ENCODE measurements around the gene SULF2.

SULF2 gene

DNA sequence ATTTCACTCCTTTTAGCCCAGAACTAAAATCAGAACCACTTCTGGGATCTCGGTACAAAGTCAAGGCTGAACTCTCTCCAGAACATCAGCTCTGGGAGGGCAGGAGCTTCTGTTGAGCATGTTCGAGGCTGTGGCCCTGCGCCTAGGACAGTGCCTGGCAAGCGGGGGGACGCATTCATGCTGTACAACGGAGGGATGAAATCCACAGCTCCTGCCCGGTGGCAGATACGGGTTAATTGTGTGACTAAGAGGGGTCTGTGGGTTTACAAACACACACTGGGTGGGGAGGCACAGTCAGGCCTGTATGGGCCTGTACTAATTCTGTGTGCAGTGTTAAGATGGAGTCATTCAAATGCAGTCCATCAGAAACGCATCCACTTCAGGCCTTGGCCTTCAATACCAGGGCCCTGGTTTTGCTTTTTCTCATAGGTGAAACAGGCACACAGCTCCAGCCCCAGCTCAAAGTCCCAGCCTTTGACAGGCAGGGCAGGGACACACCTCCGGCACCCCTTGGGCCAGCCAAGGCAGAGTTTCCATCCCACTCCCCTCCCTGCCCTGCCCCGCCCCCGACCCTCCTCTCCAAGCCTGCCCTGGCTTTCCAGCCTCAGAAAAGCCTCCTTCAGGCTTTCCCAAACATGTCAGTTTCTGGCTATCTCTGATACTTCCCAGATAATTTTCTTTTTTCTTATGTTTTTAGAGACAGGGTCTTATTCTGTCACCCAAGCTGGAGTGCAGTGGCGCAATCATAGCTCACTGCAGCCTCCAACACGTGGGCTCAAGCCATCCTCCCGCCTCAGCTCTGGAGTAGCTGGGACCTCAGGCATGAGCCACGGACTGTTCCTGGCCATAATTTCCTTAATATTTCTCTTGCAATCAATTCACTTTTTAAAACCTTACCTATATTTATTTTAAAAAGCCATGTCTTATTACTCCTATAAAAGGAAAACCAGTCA, 109.8 kb downstream of the SULF2 start:
- Histone ChIP-seq H3K9me3 (no peaks in the 10 kb centered on the region), H3K36me3 (peaks cover 91% of the 10 kb centered on the region), H3K4me3 (ENCODE audit: low read depth in 1 of 2, low read length in 1 of 2) (no peak overlapping the region), H3K27me3 (no peaks in the 10 kb centered on the region), H3K4me1 (ENCODE audit: control insufficient read depth in 1 of 2, insufficient read depth in 1 of 2, low read depth in 1 of 2, low read length in 1 of 2) (no peaks in the 10 kb centered on the region), H3K27ac (no peak overlapping the region)
- TF ChIP-seq, protein P1, sequence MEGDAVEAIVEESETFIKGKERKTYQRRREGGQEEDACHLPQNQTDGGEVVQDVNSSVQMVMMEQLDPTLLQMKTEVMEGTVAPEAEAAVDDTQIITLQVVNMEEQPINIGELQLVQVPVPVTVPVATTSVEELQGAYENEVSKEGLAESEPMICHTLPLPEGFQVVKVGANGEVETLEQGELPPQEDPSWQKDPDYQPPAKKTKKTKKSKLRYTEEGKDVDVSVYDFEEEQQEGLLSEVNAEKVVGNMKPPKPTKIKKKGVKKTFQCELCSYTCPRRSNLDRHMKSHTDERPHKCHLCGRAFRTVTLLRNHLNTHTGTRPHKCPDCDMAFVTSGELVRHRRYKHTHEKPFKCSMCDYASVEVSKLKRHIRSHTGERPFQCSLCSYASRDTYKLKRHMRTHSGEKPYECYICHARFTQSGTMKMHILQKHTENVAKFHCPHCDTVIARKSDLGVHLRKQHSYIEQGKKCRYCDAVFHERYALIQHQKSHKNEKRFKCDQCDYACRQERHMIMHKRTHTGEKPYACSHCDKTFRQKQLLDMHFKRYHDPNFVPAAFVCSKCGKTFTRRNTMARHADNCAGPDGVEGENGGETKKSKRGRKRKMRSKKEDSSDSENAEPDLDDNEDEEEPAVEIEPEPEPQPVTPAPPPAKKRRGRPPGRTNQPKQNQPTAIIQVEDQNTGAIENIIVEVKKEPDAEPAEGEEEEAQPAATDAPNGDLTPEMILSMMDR (IDR thresholded peaks at IDR 0.05) = no peak

DNA sequence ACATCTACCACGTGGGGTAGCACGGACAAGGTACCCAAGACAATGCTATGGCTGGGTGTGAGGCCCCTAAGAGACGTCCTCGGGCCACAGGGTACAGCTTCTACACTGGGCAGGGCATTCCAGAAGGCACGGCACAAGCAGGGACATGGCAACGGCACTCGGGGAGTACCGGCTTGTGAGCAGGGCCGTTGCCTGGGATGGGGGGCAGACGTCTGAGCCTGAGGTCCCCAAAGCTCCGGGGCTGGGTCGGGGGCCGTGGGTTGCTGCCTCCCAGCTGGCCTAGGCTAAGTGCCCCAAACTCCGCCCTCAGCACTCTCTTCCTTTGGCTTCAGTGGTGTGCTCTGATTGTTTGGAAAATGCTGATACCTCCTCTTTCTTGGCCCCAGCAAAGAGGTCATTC, 110.6 kb downstream of the SULF2 start:
- H3K27ac ChIP-seq = no peak overlapping the region
- no peaks in the 10 kb centered on the region for H3K27me3 ChIP-seq
- no peaks in the 10 kb centered on the region for H3K9me3 ChIP-seq
- peaks cover 90% of the 10 kb centered on the region for H3K36me3 ChIP-seq
- H3K4me3 ChIP-seq (ENCODE audit: low read depth in 1 of 2, low read length in 1 of 2) = no peak overlapping the region
- TF ChIP-seq, protein P1 (IDR thresholded peaks at IDR 0.05) = no peak
- no peaks in the 10 kb centered on the region for H3K4me1 ChIP-seq (ENCODE audit: control insufficient read depth in 1 of 2, insufficient read depth in 1 of 2, low read depth in 1 of 2, low read length in 1 of 2)

GRCh38 chr20:47674145-47674544, 111.1 kb downstream of the SULF2 start:
- Histone ChIP-seq H3K27ac (no peak overlapping the region), H3K9me3 (no peaks in the 10 kb centered on the region), H3K36me3 (peaks cover 90% of the 10 kb centered on the region), H3K4me1 (ENCODE audit: control insufficient read depth in 1 of 2, insufficient read depth in 1 of 2, low read depth in 1 of 2, low read length in 1 of 2) (no peaks in the 10 kb centered on the region), H3K27me3 (no peaks in the 10 kb centered on the region), H3K4me3 (ENCODE audit: low read depth in 1 of 2, low read length in 1 of 2) (no peak overlapping the region)
- TF ChIP-seq, protein P1 (IDR thresholded peaks at IDR 0.05) = no peak

- H3K4me1 ChIP-seq (ENCODE audit: control insufficient read depth in 1 of 2, insufficient read depth in 1 of 2, low read depth in 1 of 2, low read length in 1 of 2) = no peaks in the 10 kb centered on the region
Observed at GRCh38 chr20:47673671-47673955, 111.7 kb downstream of the SULF2 start.

GRCh38 chr20:47672886-47673670, 112.2 kb downstream of the SULF2 start:
- TF ChIP-seq, protein P1 (IDR thresholded peaks at IDR 0.05) = no peak
- peaks cover 90% of the 10 kb centered on the region for H3K36me3 ChIP-seq

More at GRCh38 chr20:47673671-47673955, 111.7 kb downstream of the SULF2 start:
- H3K27ac ChIP-seq = no peak overlapping the region
- H3K4me3 ChIP-seq (ENCODE audit: low read depth in 1 of 2, low read length in 1 of 2) = no peak overlapping the region
- H3K9me3 ChIP-seq = no peaks in the 10 kb centered on the region
- peaks cover 90% of the 10 kb centered on the region for H3K36me3 ChIP-seq
- TF ChIP-seq, protein P1 (IDR thresholded peaks at IDR 0.05) = no peak
- H3K27me3 ChIP-seq = no peaks in the 10 kb centered on the region

More at GRCh38 chr20:47672886-47673670, 112.2 kb downstream of the SULF2 start:
- no peaks in the 10 kb centered on the region for H3K9me3 ChIP-seq
- H3K4me3 ChIP-seq (ENCODE audit: low read depth in 1 of 2, low read length in 1 of 2) = no peak overlapping the region
- no peaks in the 10 kb centered on the region for H3K27me3 ChIP-seq
- no peaks in the 10 kb centered on the region for H3K4me1 ChIP-seq (ENCODE audit: control insufficient read depth in 1 of 2, insufficient read depth in 1 of 2, low read depth in 1 of 2, low read length in 1 of 2)
- H3K27ac ChIP-seq = no peak overlapping the region

All from neutrophil (primary cell).